Kidney glomerular epithelial cell (primary cell): ENCODE data around the gene TEKT1.
"Not testable (repeated sequence)": the region's sequence is repeated elsewhere in the genome, so short reads cannot be mapped to it uniquely, and the experiment has no call there.

Experiments used
- DNase-seq: peaks from one replicate; lab custom pipeline; 2025; lab: John Stamatoyannopoulos, UW

Gene TEKT1

GRCh38 chr17:6815775-6816174 is 15.8 kb downstream of the TEKT1 start:
- no peak for DNase-seq

GRCh38 chr17:6812295-6812694 is 19.2 kb downstream of the TEKT1 start:
- no peak for DNase-seq

DNA sequence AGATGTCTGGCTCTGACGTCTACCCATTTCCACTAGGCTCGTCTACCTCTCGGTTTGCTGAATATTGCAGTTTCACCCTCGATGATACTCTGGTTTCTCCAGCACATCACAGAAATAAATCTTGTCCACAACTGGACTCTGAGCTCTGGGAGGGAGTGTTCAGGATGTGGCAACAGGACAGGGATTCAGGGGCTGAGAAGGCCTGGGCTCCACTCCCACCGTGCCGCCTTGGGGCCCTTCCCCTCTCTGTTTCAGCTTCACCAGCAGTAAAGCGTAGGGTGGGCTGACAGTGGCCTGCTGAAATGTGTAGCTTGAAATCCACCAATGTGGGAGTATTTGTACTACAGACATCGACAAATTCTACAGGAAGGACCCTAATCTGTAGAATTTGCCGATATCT is 20.0 kb downstream of the TEKT1 start:
- no peak for DNase-seq

GRCh38 chr17:6800422-6801027 is 31.0 kb downstream of the TEKT1 start:
- no peak for DNase-seq

DNA sequence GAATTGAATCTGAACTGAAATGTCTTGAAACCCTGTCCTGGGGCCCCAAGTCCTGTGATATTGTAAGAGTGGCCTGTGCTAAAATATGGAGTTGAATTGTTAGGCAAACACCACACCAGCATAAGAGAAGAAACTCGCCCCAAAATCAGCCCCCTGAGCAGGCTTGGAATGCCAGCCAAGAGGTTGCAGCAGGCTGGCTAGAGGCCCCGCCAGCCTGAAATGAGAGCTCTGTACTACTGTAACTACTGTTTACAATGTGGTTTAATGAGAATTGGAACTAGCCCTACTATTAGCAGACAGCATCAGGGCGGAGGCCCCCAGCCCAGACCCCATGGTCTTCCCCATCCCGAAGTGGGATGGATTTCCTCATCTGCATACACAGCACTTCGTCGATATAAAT is 31.8 kb downstream of the TEKT1 start:
- DNase-seq = no peak

DNA sequence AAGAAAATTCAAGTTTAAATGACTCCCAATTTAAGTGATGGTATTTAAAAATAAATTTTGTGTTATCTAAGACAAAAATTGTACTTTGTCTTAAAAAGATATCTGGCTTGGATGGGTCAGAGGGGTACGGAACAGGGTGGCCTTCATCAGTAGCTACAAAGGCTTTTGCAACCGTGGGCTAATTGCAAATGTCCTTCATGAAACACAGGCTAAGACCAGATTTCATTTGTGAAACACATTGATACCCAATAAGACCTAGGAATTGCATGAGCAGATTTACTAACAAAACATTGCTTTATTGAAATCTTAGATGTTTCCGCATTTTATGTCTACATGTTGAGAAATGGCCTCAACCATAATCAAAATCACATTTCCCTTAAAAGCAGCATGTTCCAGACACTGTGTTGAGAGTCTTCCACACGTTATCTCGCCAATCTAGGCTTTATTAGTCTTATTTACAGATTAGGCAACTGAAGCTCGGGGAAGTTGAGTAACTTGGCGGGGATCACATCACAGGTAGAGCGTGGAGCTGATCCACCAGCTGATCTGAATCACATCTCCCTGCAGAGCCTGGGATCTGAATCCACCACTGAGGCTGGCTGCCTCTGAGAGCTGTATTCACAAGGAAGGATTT is 33.7 kb downstream of the TEKT1 start:
- DNase-seq = no peak

DNA sequence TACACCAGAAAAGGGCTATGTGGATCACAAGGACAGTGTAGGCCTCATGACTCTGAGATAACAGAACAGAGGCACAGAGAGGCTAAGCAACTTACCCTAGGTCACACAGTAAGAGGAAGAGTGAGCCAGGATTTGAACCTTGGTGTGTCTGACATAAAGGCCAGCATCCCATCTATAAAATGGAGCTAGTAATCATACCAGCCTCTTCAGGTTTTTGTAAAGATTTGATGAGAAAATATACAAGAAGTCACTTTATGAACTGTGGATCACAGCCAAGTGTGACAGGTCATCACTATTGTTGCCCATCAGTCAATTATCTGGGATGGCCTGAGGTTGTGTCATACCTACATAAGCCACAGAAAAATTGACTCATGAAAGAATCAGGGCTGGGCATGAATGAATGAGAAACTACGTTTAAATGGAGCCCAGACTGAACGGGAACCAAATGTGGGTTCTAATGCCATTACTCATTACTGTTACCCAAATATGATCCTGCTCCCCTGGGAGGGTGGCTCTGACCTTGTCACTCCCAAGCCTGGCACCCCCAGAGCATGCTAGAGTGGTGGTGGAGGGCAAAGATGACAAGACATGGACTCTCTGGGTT is 34.5 kb downstream of the TEKT1 start:
- DNase-seq = no peak

GRCh38 chr17:6796017-6796886 is 35.3 kb downstream of the TEKT1 start:
- no peak for DNase-seq

GRCh38 chr17:6793748-6794493 is 37.6 kb downstream of the TEKT1 start:
- DNase-seq = no peak

GRCh38 chr17:6789146-6789545 is 42.4 kb downstream of the TEKT1 start:
- no peak for DNase-seq

DNA sequence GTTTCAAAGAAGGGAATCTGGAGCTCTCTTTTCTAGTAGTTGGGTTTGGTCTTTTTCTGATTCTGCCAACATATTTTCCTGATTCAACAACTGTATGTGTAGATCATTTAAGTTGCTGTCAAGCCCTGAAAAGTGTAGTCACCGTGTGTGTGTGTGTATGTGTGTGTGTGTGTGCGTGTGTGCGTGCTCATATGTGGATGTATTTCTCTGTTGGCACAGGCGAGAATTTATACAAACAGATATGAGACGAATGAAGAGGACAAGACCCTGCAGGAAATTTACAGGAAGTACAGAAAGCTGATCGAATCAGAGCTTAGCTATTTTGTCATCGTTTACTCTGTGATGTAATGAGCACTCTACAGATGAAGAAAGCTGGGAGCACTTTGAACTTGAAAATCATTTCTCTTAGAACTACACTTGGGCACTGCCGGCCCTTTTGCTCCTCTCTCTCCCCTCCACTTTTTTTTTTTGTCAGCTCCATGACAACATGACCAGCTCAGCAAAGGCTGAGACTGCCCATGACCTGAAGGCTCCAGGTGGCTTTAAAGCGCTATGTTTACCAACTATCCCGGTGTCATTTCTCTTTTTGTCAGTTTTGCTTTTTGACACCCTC is 44.3 kb downstream of the TEKT1 start:
- no peak for DNase-seq

GRCh38 chr17:6786618-6787017 is 44.9 kb downstream of the TEKT1 start:
- DNase-seq = peak; percentile 19

DNA sequence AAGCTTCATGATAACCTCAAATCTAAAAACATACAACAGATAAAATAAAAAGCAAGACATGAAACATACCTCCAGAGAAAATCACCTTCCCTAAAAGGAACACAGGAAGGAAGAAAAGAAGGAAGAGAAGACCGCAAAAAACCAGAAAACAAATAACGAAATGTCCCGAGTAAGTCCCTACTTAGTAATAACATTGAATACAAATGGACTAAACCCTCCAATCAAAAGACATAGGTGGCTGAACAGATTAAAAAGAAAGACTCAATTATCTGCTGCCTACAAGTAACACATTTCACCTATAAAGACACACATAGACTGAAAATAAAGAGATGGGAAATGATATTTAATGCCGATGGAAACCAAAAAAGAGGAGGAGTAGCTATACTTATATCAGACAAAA is 49.3 kb downstream of the TEKT1 start:
- no peak for DNase-seq

DNA sequence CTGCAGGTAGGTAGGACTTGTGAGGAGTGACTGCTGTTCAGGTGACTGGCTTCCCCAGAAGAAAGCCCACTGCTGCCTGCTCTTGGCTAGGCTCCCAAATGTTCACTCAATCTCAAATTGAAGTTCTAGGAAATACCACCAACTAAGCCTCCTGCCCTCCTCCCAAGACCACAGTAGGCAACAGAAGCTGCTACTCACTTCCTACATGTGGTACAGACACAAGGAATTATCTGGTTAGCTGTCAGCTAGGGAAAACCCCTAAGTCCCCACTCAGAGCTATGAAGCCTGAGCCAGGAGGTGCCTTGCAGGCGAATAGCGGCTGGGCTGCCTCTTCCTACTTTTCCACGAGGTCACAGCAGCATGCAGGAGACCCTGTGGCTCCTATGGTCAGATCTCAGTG is 50.6 kb downstream of the TEKT1 start:
- no peak for DNase-seq

DNA sequence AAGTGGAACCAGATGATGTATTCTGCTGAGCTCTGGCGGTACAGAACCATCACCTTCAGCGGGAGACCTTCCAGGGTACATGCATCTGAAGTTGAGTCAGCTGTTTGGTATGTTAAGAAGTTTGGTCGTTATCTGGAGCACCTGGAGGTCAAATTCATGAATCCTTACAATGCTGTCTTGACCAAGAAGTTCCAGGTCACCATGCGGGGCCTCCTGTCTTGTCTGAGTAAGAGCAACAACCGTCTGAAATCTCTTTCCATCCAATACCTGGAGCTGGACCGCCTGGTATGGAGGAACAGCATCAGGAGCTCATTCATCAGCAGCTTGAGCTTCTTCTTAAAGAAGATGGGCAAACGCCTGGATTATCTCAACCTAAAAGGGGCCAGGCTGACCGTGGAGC is 51.5 kb downstream of the TEKT1 start:
- DNase-seq = no peak

GRCh38 chr17:6779411-6779810 is 52.1 kb downstream of the TEKT1 start:
- DNase-seq = no peak

DNA sequence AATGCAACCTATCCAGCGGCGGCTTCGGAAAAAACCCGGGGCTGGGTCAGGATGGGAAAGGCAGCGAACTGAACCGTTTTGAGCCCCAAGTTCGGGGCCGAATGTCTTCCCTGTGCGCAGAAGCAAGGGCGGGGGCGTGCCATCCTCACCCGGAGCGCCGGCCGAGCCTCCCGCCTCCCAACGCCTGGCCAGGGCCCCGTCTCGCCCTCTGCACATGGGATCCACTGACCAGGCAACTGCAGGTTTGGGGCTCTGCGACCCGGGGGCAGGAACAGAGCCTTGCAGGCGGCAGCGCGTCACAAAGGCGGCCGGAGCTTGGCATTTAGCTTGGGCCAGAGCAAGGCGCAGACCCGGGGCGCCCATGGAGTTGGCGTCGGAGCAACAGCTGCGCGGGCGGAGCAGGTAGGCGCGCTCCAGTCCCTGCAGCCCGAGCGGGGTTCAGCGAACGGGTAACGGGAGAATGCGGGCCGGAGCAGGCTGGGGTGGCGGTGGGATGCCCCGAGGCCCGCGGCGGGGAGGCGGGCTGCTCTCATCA is 55.6 kb downstream of the TEKT1 start, which contains the start of gene FBXO39:
Gene FBXO39, plus strand, starts transcription at position 345 of the 535 bp plus-strand sequence. CDS start 3,654 bp downstream, outside the sequence.
- DNase-seq = no peak

DNA sequence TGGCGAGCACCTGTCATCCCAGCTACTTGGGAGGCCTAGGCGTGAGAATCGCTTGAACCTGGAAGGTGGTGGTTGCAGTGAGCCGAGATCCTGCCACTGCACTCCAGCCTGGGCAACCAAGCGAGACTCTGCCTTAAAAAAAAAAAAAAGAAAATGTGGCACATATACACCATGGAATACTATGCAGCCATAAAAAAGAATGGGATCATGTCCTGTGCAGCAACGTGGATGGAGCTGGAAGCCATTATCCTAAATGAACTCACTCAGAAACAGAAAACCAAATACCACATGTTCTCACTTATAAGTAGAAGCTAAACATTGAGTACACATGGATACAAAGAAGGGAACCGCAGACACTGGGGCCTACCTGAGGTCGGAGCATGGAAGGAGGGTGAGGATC is 56.6 kb downstream of the TEKT1 start:
- DNase-seq = not testable (repeated sequence)

DNA sequence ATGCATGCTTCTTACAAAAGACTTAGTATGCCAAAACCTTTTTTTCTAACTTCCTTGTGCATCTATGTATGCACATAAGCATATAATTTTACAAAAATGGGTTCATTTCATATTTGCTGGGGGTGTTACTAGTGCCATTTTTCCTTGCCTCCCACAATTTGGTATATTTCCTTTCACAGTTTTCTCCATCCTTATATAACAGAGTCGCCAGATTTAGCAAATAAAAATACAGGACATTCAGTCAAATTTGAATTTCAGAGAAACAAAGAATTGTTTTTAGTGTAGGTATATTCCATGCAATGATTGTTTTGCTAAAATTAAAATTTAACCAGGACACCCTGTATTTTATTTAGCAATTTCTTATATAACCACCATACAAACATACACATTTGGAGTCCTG is 59.5 kb downstream of the TEKT1 start:
- DNase-seq = no peak

DNA sequence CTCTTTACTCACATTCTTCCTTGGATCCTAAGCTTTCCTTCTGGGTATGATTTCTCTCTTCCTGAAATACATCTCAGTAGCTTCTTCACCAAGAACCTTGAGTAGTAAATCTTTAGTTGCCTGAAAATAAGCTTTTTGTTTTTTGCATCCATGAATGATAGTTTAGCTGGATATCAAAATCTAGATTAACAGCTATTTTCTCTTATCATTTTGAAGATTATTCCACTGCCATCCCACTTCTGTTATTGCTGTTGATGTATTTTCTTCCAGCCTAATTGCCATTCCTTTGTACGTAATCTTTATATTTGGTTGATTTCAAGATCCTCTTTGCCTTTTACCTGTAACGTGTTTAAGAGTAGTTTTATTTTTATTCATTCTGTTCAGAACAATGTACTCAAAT is 63.1 kb downstream of the TEKT1 start:
- DNase-seq = no peak

DNA sequence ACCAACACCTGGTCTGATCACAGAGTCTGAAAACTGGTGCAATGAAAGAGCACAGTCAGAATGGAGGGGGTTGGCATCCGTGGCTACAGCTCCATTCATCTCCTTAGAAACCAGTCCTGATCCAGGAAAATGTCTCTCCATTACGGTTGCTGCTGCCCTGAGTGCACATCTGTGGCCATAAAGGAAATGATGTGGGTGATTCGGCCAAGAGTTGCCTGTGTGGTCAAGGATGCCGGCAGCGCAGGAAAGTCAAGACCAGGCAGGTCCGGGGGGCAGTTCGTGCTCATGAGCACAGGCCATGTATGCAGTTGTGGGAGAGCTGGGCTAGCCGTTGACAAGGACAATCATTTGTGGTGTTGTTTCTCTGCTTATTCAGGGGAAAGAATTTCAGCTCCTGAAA is 69.8 kb downstream of the TEKT1 start:
- no peak for DNase-seq
